ENCODE data around the gene GABRG3.

The GABRG3 gene

DNA sequence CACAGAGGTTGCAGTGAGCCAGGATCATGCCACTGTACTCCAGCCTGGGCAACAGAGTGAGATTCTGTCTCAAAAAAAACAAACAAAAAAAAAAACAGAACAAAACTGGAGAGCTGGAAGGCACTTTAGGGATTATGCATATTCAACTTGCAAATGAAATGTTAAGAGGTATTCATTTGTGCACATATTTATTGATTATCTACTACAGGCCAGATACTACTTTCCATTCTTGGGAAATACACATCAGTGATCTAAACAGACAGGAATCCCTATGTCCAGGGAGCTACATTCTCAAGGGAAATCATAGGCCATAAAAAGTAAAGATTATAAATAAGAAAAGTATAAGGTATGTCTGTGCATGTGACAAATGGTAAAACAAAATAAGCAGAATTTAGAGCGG is 322.6 kb downstream of the GABRG3 start (continued):
- no peak for TF ChIP-seq SNAI2 (CRISPR knock-in tag; IDR thresholded peaks at IDR 0.05)
- TF ChIP-seq CSDC2 (CRISPR knock-in tag; IDR thresholded peaks at IDR 0.05) = no peak
- TF ChIP-seq BACH2 (CRISPR knock-in tag; IDR thresholded peaks at IDR 0.05; ENCODE audit: borderline replicate concordance) = no peak

GRCh38 chr15:27317736-27318135 is 346.8 kb downstream of the GABRG3 start:
- ATAC-seq = no peak

DNA sequence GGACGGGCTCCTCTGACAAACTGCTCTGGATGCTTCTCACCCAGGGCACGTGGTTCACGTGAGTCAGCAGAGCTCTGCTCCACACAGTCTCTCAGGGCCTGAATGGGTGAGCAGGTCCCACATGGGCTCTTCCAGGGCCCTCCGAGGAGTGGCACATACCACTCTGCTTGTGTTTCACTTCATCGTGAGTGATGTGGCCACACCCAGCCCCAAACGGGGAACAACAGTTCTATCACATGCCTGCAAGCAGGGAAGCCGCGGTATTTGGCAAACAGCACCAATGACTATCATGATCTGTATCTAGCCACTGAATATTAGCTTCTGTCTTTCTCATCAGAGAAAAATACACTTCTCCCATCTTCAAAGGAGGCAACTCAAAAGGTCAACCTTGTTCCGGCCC is 352.8 kb downstream of the GABRG3 start:
- ATAC-seq = no peak
- no peak for TF ChIP-seq POU6F1 (CRISPR knock-in tag; IDR thresholded peaks at IDR 0.05; ENCODE audit: borderline replicate concordance, low read depth)

More at GRCh38 chr15:27317736-27318135, 346.8 kb downstream of the GABRG3 start:
- no peak for TF ChIP-seq SNAI2 (CRISPR knock-in tag; IDR thresholded peaks at IDR 0.05)
- no peak for TF ChIP-seq GLIS3 (CRISPR knock-in tag; IDR thresholded peaks at IDR 0.05)
- no peak for TF ChIP-seq BACH2 (CRISPR knock-in tag; IDR thresholded peaks at IDR 0.05; ENCODE audit: borderline replicate concordance)
- TF ChIP-seq TOX (CRISPR knock-in tag; IDR thresholded peaks at IDR 0.05; ENCODE audit: borderline replicate concordance) = no peak
- TF ChIP-seq ESRRG (CRISPR knock-in tag; IDR thresholded peaks at IDR 0.05) = no peak
- TF ChIP-seq, protein P1, sequence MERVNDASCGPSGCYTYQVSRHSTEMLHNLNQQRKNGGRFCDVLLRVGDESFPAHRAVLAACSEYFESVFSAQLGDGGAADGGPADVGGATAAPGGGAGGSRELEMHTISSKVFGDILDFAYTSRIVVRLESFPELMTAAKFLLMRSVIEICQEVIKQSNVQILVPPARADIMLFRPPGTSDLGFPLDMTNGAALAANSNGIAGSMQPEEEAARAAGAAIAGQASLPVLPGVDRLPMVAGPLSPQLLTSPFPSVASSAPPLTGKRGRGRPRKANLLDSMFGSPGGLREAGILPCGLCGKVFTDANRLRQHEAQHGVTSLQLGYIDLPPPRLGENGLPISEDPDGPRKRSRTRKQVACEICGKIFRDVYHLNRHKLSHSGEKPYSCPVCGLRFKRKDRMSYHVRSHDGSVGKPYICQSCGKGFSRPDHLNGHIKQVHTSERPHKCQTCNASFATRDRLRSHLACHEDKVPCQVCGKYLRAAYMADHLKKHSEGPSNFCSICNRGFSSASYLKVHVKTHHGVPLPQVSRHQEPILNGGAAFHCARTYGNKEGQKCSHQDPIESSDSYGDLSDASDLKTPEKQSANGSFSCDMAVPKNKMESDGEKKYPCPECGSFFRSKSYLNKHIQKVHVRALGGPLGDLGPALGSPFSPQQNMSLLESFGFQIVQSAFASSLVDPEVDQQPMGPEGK (CRISPR knock-in tag; IDR thresholded peaks at IDR 0.05; ENCODE audit: borderline replicate concordance) = no peak
- no peak for TF ChIP-seq TSHZ2 (CRISPR knock-in tag; IDR thresholded peaks at IDR 0.05)
- TF ChIP-seq ZNF565 (CRISPR knock-in tag; conservative IDR thresholded peaks at IDR 0.05; ENCODE audit: low read depth) = no peak
- no peak for TF ChIP-seq ZC3H10 (CRISPR knock-in tag; IDR thresholded peaks at IDR 0.05)
- no peak for TF ChIP-seq ZNF8 (CRISPR knock-in tag; IDR thresholded peaks at IDR 0.05)

- no peak for ATAC-seq
- TF ChIP-seq RARB (CRISPR knock-in tag; IDR thresholded peaks at IDR 0.05) (no peak), ZFP30 (CRISPR knock-in tag; IDR thresholded peaks at IDR 0.05) (no peak)
Observed at GRCh38 chr15:27324886-27325615, 354.1 kb downstream of the GABRG3 start.

- ATAC-seq = no peak
- TF ChIP-seq, protein P1 (CRISPR knock-in tag; IDR thresholded peaks at IDR 0.05; ENCODE audit: borderline replicate concordance) = no peak
- TF ChIP-seq ISL1 (CRISPR knock-in tag; IDR thresholded peaks at IDR 0.05) (no peak), SNAI2 (CRISPR knock-in tag; IDR thresholded peaks at IDR 0.05) (no peak), ESRRG (CRISPR knock-in tag; IDR thresholded peaks at IDR 0.05) (no peak), CSDC2 (CRISPR knock-in tag; IDR thresholded peaks at IDR 0.05) (no peak), ZNF70 (CRISPR knock-in tag; IDR thresholded peaks at IDR 0.05) (no peak), ZFP3 (CRISPR knock-in tag; IDR thresholded peaks at IDR 0.05) (no peak)
Observed at GRCh38 chr15:27327467-27328025, 356.6 kb downstream of the GABRG3 start.

All from SK-N-SH treated with all-trans-retinoic acid at 6 μM for 48 hours (cell line).